ENCODE data around the gene LAMB4. TPM values are rescaled to one million over a fixed set of nuclear protein-coding genes. Genes with fewer than 3 reads are reported as not detected.

The LAMB4 gene
- total RNA-seq, 1 donor from 2014 or later: not detected

DNA sequence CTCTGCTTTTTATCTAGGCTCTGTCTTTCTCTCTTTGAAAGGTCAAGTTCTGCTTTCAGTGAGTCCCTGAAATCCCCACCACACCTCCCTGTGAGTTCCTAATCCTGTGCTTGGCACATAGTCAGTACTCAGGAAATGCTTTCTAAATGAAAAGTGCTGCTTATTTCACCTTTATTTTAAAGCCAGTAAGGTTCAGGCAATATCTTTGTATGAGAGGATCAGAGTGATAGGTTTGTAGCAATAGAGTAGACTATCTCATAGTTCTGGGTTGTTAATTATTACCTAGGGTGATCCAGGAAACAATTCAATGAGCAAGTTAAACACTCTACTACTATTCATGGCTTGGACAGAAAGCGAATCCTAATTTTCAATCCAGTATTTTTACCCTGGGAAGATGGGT lies 119.8 kb downstream of the LAMB4 start:
- H3K27me3 ChIP-seq: peaks cover under 1% of the 10 kb centered on the region
- H3K9me3 ChIP-seq: no peaks in the 10 kb centered on the region
- H3K36me3 ChIP-seq: no peaks in the 10 kb centered on the region
- no peak for ATAC-seq
- no peak overlapping the region for H3K27ac ChIP-seq
- no peak overlapping the region for H3K4me3 ChIP-seq
- no peak for DNase-seq
- intact Hi-C loops (cut with DNase I): no loop called here
- H3K4me1 ChIP-seq: no peaks in the 10 kb centered on the region
- TF ChIP-seq, protein P1, sequence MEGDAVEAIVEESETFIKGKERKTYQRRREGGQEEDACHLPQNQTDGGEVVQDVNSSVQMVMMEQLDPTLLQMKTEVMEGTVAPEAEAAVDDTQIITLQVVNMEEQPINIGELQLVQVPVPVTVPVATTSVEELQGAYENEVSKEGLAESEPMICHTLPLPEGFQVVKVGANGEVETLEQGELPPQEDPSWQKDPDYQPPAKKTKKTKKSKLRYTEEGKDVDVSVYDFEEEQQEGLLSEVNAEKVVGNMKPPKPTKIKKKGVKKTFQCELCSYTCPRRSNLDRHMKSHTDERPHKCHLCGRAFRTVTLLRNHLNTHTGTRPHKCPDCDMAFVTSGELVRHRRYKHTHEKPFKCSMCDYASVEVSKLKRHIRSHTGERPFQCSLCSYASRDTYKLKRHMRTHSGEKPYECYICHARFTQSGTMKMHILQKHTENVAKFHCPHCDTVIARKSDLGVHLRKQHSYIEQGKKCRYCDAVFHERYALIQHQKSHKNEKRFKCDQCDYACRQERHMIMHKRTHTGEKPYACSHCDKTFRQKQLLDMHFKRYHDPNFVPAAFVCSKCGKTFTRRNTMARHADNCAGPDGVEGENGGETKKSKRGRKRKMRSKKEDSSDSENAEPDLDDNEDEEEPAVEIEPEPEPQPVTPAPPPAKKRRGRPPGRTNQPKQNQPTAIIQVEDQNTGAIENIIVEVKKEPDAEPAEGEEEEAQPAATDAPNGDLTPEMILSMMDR (IDR thresholded peaks at IDR 0.05): no peak

DNA sequence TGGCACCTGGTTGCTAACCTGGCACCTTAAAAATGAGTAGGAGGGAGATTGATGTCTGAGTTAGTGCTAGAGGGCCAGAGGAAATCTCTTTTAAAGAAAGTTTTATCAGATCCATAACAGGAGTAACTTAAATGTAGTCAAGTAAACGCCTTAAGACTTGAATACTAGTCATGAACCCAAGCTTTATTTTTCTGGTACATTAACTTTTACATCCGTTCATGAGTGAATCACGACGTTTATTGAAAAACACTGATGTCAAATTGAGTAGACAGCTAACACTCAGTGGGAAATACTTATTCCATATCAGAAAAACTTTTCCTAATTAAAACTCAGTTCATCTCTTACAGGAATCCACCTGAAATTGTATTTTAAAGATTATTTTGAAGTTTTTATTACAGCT lies 120.3 kb downstream of the LAMB4 start:
- Histone ChIP-seq H3K4me3 (no peak overlapping the region), H3K27me3 (peaks cover 4% of the 10 kb centered on the region), H3K27ac (no peak overlapping the region), H3K36me3 (no peaks in the 10 kb centered on the region), H3K4me1 (no peaks in the 10 kb centered on the region), H3K9me3 (no peaks in the 10 kb centered on the region)
- DNase-seq: no peak
- TF ChIP-seq, protein P1 (IDR thresholded peaks at IDR 0.05): no peak
- intact Hi-C loops (cut with DNase I): no loop called here
- ATAC-seq: no peak

DNA sequence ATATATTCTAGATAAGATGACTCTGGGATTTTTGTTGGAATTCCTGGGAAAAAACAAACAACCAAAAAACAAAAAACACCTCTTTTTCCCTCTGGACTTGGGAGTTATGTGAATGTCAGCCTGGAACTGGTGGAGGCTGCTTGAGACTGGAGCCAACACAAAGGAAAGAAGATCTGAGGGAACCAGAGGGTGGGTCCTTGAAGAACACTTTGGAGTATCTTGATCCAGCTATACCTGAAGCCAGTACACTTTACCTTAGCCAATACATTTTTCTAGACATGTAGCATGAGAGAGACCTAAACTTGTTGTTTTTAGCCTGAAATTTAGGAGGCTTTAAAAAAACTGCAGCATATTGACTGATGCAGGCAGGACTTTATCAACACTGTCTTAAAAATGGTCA lies 121.3 kb downstream of the LAMB4 start:
- intact Hi-C loops (cut with DNase I): no loop called here
- Histone ChIP-seq H3K36me3 (no peaks in the 10 kb centered on the region), H3K4me1 (peaks cover 5% of the 10 kb centered on the region), H3K27ac (no peak overlapping the region), H3K4me3 (no peak overlapping the region), H3K27me3 (peaks cover 4% of the 10 kb centered on the region), H3K9me3 (no peaks in the 10 kb centered on the region)
- DNase-seq (no peak), ATAC-seq (no peak)
- TF ChIP-seq, protein P1 (IDR thresholded peaks at IDR 0.05): no peak

DNA sequence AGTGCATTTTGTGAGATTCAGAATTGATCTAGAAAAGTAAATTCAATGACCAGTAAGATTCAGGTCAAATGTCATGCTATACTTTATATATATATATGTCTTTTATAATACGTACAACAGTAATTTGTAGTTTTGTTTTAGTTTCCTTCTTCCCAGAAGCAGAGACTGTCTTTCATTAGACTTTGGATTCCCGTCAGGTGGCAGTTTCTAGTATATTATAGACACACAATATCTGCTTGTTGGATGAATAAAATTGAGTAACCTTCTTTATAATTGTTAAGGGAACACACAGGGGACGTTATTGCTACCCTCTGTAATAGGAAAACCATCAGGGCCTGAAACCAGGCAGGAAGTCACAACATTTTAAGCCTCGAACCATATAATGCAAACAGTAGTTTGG lies 121.9 kb downstream of the LAMB4 start:
- H3K4me3 ChIP-seq: no peak overlapping the region
- H3K27me3 ChIP-seq: peaks cover 5% of the 10 kb centered on the region
- peaks cover 11% of the 10 kb centered on the region for H3K4me1 ChIP-seq
- TF ChIP-seq, protein P1 (IDR thresholded peaks at IDR 0.05): no peak
- intact Hi-C loops (cut with DNase I): no loop called here
- H3K9me3 ChIP-seq: no peaks in the 10 kb centered on the region
- no peak for DNase-seq
- ATAC-seq: no peak
- H3K27ac ChIP-seq: no peak overlapping the region
- H3K36me3 ChIP-seq: no peaks in the 10 kb centered on the region

DNA sequence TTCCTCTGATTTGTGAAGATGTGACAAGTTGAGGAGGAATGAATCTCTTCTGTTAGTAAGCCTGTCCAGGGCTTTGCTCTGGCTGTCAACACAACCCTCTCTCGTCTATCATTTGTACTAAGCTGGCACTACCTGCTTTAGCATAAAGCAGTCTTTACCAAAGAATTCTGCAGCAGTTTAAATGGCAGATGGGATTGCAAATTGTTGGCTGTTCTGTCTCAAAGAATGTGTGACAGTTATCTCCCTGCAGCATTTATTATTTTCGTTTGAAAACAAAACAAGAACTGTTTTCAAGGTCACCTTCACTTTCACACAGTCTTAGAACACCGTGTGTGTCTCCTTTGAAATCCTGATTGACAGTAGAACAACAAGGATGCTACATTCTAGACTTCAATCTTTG lies 122.4 kb downstream of the LAMB4 start:
- DNase-seq: no peak
- no peak overlapping the region for H3K27ac ChIP-seq
- H3K4me1 ChIP-seq: peaks cover 14% of the 10 kb centered on the region
- ATAC-seq: no peak
- intact Hi-C loops (cut with DNase I): no loop called here
- peaks cover 10% of the 10 kb centered on the region for H3K27me3 ChIP-seq
- no peaks in the 10 kb centered on the region for H3K36me3 ChIP-seq
- H3K4me3 ChIP-seq: no peak overlapping the region
- TF ChIP-seq, protein P1 (IDR thresholded peaks at IDR 0.05): no peak
- H3K9me3 ChIP-seq: no peaks in the 10 kb centered on the region

DNA sequence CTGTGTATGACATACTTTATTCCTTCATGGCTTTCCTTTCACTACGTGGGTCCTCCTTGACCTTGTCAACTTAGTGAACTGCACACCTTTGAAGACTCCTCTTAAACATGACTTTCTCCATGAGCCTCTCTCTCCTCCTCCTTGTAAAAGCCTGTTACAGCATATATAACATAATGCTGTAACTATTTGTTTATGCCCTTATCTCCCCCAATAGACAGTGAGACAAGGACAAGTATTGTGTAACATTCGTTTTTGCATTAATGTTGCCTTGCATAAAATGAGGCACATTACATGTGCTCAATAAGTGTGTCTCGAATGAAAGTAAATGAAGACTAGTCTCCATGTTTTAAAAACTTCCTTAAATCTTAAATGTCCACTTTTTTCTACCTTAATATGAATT lies 122.9 kb downstream of the LAMB4 start:
- no peak overlapping the region for H3K27ac ChIP-seq
- TF ChIP-seq, protein P1 (IDR thresholded peaks at IDR 0.05): no peak
- H3K36me3 ChIP-seq: no peaks in the 10 kb centered on the region
- no peak overlapping the region for H3K4me3 ChIP-seq
- ATAC-seq: no peak
- H3K4me1 ChIP-seq: peaks cover 14% of the 10 kb centered on the region
- H3K27me3 ChIP-seq: peaks cover 15% of the 10 kb centered on the region
- no peaks in the 10 kb centered on the region for H3K9me3 ChIP-seq
- DNase-seq: no peak
- intact Hi-C loops (cut with DNase I): no loop called here
